22Rv1 (cell line): ENCODE data around the gene ANKRD9.
"Not testable (repeated sequence)": the region's sequence is repeated elsewhere in the genome, so short reads cannot be mapped to it uniquely, and the experiment has no call there.

Experiments
- H3K27ac ChIP-seq: fragments of 450-650 bp; 2 replicates; pipeline ENCODE4 v1.5.1; 2017
- CTCF ChIP-seq: fragments of 450-650 bp; IDR thresholded peaks from 2 replicates; pipeline ENCODE4 v1.5.1; 2017; ENCODE audit warnings: mild to moderate bottlenecking
- ZFX ChIP-seq: fragments of 450-650 bp; IDR thresholded peaks from 2 replicates; pipeline ENCODE4 v1.6.1; 2017; ENCODE audit warnings: antibody characterized with exemption, borderline replicate concordance

ANKRD9 gene

GRCh38 chr14:102528431-102529170, 19.0 kb upstream of the ANKRD9 start:
- no peak overlapping the region for H3K27ac ChIP-seq
- TF ChIP-seq CTCF (no peak), ZFX (no peak)

GRCh38 chr14:102525929-102526497, 16.4 kb upstream of the ANKRD9 start:
- no peak for TF ChIP-seq ZFX
- TF ChIP-seq CTCF, result no peak
- peak overlapping the region; percentile 86 for H3K27ac ChIP-seq

GRCh38 chr14:102525219-102525928, 15.8 kb upstream of the ANKRD9 start:
- no peak for TF ChIP-seq CTCF
- no peak for TF ChIP-seq ZFX
- H3K27ac ChIP-seq, result peak overlapping the region; percentile 86

GRCh38 chr14:102524451-102525218, 15.1 kb upstream of the ANKRD9 start:
- peak overlapping the region; percentile 86 for H3K27ac ChIP-seq
- TF ChIP-seq ZFX, result no peak
- TF ChIP-seq CTCF, result peak; percentile 98

GRCh38 chr14:102523569-102524450, 14.2 kb upstream of the ANKRD9 start:
- TF ChIP-seq CTCF (no peak), ZFX (no peak)
- no peak overlapping the region for H3K27ac ChIP-seq

- TF ChIP-seq CTCF, result no peak
- no peak for TF ChIP-seq ZFX
- no peak overlapping the region for H3K27ac ChIP-seq
These were observed 13.6 kb upstream of the ANKRD9 start for GRCh38 chr14:102523200-102523568.

GRCh38 chr14:102519709-102520108, 10.1 kb upstream of the ANKRD9 start:
- H3K27ac ChIP-seq, result not testable (repeated sequence)
